ENCODE measurements around the gene PRAMEF8.
"Not testable (repeated sequence)": the region's sequence is repeated elsewhere in the genome, so short reads cannot be mapped to it uniquely, and the experiment has no call there.

DNA sequence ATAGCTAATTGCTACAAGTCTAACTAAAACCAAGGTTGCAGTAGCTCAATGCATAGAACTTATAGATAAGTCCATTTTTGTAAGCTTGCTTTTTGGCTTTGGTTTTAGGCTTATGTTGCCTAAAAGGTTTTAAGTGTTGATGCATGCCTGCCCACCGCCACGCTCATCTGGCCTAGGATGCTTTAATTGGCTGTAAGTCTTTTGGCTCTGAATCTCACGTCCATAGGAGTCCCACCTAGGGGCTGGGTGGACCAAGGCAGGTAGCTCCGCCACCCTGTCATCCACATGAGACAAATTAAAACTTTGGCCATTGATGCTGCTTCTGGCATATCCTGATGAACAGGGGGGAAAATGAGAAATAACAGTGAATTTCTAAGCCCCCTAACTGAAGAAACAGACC lies 47.4 kb downstream of the PRAMEF8 start:
- TF ChIP-seq, protein P1, sequence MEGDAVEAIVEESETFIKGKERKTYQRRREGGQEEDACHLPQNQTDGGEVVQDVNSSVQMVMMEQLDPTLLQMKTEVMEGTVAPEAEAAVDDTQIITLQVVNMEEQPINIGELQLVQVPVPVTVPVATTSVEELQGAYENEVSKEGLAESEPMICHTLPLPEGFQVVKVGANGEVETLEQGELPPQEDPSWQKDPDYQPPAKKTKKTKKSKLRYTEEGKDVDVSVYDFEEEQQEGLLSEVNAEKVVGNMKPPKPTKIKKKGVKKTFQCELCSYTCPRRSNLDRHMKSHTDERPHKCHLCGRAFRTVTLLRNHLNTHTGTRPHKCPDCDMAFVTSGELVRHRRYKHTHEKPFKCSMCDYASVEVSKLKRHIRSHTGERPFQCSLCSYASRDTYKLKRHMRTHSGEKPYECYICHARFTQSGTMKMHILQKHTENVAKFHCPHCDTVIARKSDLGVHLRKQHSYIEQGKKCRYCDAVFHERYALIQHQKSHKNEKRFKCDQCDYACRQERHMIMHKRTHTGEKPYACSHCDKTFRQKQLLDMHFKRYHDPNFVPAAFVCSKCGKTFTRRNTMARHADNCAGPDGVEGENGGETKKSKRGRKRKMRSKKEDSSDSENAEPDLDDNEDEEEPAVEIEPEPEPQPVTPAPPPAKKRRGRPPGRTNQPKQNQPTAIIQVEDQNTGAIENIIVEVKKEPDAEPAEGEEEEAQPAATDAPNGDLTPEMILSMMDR (IDR thresholded peaks at IDR 0.05) = not testable (repeated sequence)
- TF ChIP-seq ZFX (IDR thresholded peaks at IDR 0.05; ENCODE audit: borderline replicate concordance) = not testable (repeated sequence)

All from 22Rv1 (cell line).